Skeletal muscle tissue (tissue), 4 donors: ENCODE results near the gene METTL1. TPM values are rescaled to one million over a fixed set of nuclear protein-coding genes. Genes with fewer than 3 reads are reported as not detected.
"Not testable (repeated sequence)": the region's sequence is repeated elsewhere in the genome, so short reads cannot be mapped to it uniquely, and the experiment has no call there.

Experiments
- H3K27ac ChIP-seq: one replicate; pipeline ENCODE4 v1.7.0; 2013; ENCODE audit warnings: mild to moderate bottlenecking, low read depth, low read length, inconsistent platforms
- H3K27me3 ChIP-seq, 3 donors: one replicate each; pipeline ENCODE4 v1.7.0; 2013; ENCODE audit warnings: low read length in 3 of 3; ENCODE audit not compliant: control insufficient read depth in 3 of 3, insufficient read depth in 3 of 3
- H3K36me3 ChIP-seq, 3 donors: one replicate each; pipeline ENCODE4 v1.7.0; 2013; ENCODE audit warnings: low read length in 3 of 3; ENCODE audit not compliant: control insufficient read depth in 3 of 3, insufficient read depth in 3 of 3
- H3K4me1 ChIP-seq, 3 donors: one replicate each; pipeline ENCODE4 v1.7.0; 2013; ENCODE audit warnings: low read length in 3 of 3, mild to moderate bottlenecking in 3 of 3; ENCODE audit not compliant: control insufficient read depth in 3 of 3, insufficient read depth in 3 of 3
- H3K4me3 ChIP-seq, 3 donors: one replicate each; pipeline ENCODE4 v1.7.0; 2013; ENCODE audit warnings: low read length in 3 of 3
- H3K9ac ChIP-seq, 3 donors: one replicate each; pipeline ENCODE4 v1.7.0; 2013; ENCODE audit warnings: low read length in 3 of 3, mild to moderate bottlenecking in 3 of 3, moderate library complexity in 2 of 3, low read depth in 1 of 3
- H3K9me3 ChIP-seq, 3 donors: one replicate each; pipeline ENCODE4 v1.7.0; 2013; ENCODE audit warnings: low read length in 3 of 3; ENCODE audit not compliant: control insufficient read depth in 3 of 3
- total RNA-seq: library from RNA; depleted of rRNA; stranded (reverse); fragments of >200 nt; gene quantifications from one replicate; pipeline ENCODE4 v1.2.3, GENCODE V29; 2014
- donor health status: Osteomylitis.

Gene METTL1
- 5.7 TPM for total RNA-seq

DNA sequence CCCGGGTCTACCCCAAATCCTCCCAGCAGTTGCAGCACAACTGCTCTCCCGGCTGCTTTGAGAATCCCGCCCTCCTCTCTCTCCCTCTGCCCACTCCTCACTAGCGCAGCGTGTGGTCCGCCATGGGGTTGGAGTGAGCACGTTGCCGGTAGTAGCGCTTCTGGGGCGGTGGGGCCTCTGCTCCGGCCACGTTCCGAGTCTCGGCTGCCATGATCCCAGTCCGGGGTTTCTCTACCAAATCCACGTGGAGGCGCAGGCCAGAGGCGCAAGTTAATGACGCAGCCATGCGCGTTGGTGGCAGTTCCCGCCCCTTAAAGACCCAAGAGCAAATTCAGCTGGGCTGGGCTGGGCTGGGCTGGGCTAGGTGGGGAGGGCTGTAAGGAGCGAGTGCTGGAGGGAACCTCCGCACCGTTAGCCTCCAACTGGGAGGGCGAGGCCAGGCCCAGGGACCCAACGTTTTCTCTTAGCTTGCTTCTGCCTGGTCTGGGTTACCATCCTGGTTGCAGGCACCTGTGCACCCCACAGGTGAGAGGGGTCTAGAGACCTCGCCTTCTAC is at the start of gene METTL1:
TSS of gene METTL1 (minus strand) at position 233 of the 556 bp plus-strand sequence. CDS start at position 211, 22 bp downstream.
- Histone ChIP-seq H3K4me1 (peaks cover 20 to 31% (median 24%) of the 10 kb centered on the region in 3 donors), H3K9ac (peak within 1 kb of the TSS; percentile 85 to 94 (median 92)), H3K27ac (peak within 1 kb of the TSS; percentile 79), H3K4me3 (peak within 1 kb of the TSS; percentile 89 to 99 (median 98)), H3K9me3 (no peaks in the 10 kb centered on the region), H3K27me3 (peaks cover 5 to 8% (median 6%) of the 10 kb centered on the region in 3 donors), H3K36me3 (peaks cover 25 to 39% (median 27%) of the 10 kb centered on the region in 3 donors)

DNA sequence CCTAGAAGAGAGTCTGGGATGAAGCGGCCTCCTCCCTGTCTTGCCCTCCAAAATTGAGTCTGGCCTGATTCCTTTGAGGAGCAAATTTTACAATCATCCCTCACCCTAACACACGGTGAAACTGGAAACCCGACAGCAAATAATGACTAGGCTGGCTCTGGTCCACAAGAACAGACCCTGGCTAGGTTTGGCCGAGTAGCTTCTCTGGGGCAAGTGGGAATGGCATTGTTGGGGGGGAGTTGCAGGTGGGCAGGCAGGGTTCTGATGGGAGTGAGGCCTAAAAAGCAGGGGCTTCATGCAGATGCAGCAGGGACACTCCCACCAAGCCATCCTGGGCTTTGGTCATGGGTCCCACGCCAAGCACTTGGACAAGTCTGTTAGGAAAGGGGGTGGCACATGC is 49.1 kb upstream of the METTL1 start:
- not testable (repeated sequence) for H3K9ac ChIP-seq, H3K27ac ChIP-seq, H3K27me3 ChIP-seq, H3K4me3 ChIP-seq, H3K9me3 ChIP-seq
- Histone ChIP-seq H3K4me1 (peaks cover 23 to 36% (median 32%) of the 10 kb centered on the region in 3 donors), H3K36me3 (peaks cover 59 to 73% (median 59%) of the 10 kb centered on the region in 3 donors)

DNA sequence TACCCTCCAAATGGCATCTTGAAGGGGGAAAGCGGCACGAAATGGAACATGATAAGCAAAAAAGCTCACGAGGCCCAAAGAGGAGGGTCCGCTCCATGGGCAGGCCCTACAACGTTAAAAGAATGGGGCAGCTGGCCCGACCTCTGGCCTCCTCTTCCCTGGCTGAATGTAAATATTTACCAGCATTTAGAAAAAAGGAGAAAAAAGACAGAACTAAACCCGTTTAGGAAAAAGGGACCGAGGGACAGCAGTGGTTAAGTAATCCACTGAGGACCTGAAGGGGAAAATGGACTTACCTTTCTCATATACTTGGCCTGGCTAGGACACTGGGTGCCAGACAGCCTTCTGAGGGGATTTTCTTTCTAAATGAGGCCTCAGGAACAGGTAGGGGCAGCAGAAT is 48.2 kb upstream of the METTL1 start:
- not testable (repeated sequence) for H3K27me3 ChIP-seq

DNA sequence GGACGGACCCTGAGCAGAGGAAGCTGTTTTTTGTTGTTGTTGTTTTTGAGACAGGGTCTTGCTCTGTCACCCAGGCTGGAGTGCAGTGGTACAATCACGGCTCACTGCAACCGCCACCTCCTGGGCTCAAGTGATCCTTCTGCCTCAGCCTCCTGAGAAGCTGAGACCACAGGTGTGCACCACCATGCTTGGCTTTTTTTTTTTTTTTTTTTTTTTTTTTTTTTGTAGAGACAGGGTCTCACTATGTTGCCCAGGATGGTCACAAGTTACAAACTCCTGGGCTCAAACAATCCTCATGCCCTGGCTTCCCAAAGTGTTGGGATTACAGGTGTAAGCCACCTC is 46.1 kb upstream of the METTL1 start:
- not testable (repeated sequence) for H3K27ac ChIP-seq, H3K4me3 ChIP-seq, H3K27me3 ChIP-seq, H3K9me3 ChIP-seq, H3K9ac ChIP-seq
- Histone ChIP-seq H3K4me1 (peaks cover 25 to 42% (median 40%) of the 10 kb centered on the region in 3 donors), H3K36me3 (peaks cover 42 to 47% (median 43%) of the 10 kb centered on the region in 3 donors)

More for the DNA sequence above, 48.2 kb upstream of the METTL1 start:
- H3K4me3 ChIP-seq, H3K9ac ChIP-seq, H3K9me3 ChIP-seq, H3K27ac ChIP-seq: not testable (repeated sequence)
- Histone ChIP-seq H3K4me1 (peaks cover 29 to 43% (median 38%) of the 10 kb centered on the region in 3 donors), H3K36me3 (peaks cover 56 to 64% (median 56%) of the 10 kb centered on the region in 3 donors)

DNA sequence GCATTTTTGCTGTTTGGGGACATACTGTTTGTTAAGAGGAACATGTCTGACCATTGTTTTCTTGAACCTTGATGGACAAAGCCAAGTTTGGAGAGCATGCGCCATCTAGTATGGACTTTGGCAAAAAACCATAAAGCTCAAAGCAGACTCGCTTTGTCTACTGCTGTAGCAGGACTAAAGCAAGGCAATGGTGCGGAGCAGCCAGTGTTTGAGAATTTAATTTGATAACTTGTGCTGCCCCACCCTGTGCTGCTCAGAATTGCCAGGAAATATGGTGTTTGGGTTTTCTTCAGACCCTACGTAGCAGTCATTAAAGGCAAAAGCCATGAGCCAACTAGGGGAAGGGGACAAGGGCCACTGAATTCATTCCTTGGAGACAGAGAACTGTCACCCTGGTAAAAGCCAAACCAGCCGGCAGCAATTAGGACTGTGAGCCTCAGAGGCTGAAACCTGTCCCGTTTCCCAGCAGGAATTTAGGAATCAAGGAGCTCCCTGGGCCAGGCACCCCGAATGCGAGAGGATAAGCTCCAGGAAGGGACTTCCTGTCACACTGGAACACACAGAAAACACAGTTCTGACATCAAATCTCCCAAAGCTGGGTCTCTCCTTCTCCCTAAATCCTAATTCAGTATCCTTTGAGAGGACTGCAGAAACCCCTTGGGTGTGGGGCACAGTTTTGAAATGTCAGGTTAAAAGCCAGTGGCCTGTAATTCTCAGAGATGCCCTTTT is 45.5 kb upstream of the METTL1 start:
- Histone ChIP-seq H3K27ac (peak overlapping the region; percentile 37), H3K27me3 (no peaks in the 10 kb centered on the region), H3K36me3 (peaks cover 42 to 47% (median 42%) of the 10 kb centered on the region in 3 donors), H3K4me1 (peaks cover 20 to 38% (median 36%) of the 10 kb centered on the region in 3 donors), H3K9ac (no peak overlapping the region), H3K4me3 (no peak overlapping the region), H3K9me3 (no peaks in the 10 kb centered on the region)

DNA sequence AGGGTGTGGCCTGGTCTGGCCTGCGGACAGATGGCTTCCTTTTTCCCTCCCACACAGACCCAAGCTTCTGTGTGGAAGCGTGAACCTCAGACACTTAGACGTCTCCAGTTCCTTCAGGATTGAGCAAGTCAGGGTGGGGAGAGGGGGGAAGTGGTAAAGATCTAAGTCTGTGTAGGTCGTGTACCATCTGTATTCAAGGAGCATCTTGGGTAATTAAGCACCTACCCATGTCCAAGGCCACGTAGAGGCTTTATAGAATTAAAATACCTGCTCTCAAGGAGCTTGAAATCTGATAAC is 44.9 kb upstream of the METTL1 start:
- Histone ChIP-seq H3K9me3 (no peaks in the 10 kb centered on the region), H3K27me3 (no peaks in the 10 kb centered on the region), H3K27ac (peak overlapping the region; percentile 2), H3K36me3 (peaks cover 40 to 46% (median 41%) of the 10 kb centered on the region in 3 donors), H3K4me3 (no peak overlapping the region), H3K4me1 (peaks cover 18 to 36% (median 36%) of the 10 kb centered on the region in 3 donors), H3K9ac (no peak overlapping the region)

DNA sequence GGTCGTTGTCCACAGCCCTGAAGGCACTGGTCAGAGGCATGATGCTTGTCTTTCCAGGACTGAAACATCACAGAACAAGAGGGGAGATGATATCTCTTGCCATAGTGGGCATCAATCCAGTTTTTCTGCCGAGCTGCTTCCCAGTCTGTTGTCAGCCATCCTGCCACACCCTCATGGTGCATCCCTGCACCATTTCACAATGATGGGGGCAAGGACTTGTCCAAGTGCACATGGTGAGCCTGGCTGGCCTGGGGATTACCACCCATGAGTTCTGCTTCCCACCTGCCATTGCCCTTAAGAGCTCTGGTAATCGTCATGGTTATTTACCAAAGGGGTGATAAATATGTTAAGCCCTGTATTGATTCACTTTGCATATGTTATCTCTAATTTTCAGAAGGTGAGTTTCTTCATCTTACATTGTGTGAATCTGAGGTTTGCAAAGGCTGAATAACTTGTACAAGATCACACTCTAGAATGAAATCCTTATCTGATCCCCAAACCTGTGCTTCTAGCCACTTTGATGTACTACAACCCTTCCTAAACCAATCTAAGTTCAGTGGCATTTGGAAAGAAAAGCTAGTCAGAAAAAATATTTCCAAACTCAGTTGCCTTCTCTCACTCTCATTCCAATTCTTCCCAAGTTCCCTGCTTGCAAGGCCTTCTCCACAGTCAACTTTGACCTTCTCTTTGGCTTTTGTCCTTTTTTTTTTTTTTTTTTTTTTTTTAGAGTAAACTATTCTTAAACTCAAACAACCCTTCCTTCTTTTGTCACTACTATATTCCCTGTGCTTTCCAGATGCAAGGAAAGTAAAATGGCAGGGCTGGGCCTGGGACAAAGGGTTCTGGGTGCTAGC is 44.3 kb upstream of the METTL1 start:
- H3K36me3 ChIP-seq = peaks cover 39 to 46% (median 41%) of the 10 kb centered on the region in 3 donors
- H3K27ac ChIP-seq = peak overlapping the region; percentile 2
- H3K4me1 ChIP-seq = peaks cover 18 to 36% (median 36%) of the 10 kb centered on the region in 3 donors
- H3K4me3 ChIP-seq = no peak overlapping the region
- no peaks in the 10 kb centered on the region for H3K9me3 ChIP-seq
- H3K27me3 ChIP-seq = no peaks in the 10 kb centered on the region
- peak overlapping the region in 1 of 3 donors; percentile 45 for H3K9ac ChIP-seq

DNA sequence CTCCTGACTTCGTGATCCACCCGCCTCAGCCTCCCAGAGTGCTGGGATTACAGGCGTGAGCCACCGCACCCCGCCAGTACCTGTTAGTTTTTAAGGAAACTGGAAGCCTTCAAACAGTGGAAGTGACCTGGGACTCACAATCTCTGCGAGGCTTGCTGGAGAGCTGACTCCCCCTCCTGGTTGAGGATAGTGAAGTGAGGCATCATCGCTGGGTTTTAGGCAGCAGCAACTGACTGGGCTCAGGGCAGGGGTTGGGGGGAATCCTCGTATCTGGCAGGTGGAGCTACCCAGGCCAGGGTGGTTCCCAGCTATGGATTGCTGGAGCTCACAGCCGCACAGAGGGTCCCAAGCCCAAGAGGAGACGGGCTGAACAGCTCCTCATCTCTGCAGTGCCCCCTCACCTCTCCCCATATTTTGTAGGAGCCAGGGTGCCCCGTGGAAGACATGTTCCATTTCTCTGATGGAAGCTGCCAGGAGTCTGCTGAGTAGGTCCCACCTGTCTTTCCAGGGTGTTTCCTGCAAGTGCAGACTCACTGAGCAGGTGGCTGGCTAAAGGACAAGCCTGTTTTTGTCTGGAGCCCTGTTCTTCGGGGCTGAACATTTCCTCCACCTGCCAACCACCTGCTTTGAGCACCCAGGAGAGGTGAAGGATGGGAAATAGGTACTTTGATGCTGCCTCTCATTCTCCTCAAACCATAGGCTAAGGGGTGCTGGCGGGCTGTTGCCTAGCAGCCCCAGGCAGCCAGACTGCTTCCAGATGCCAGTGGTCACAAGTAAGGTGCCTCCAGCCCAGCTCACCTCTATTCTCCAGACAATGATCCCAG is 43.5 kb upstream of the METTL1 start:
- peaks cover 44 to 48% (median 47%) of the 10 kb centered on the region in 3 donors for H3K36me3 ChIP-seq
- no peaks in the 10 kb centered on the region for H3K9me3 ChIP-seq
- peaks cover 18 to 36% (median 36%) of the 10 kb centered on the region in 3 donors for H3K4me1 ChIP-seq
- no peak overlapping the region for H3K27ac ChIP-seq
- no peak overlapping the region for H3K4me3 ChIP-seq
- H3K27me3 ChIP-seq = no peaks in the 10 kb centered on the region
- peak overlapping the region in 1 of 3 donors; percentile 45 for H3K9ac ChIP-seq

DNA sequence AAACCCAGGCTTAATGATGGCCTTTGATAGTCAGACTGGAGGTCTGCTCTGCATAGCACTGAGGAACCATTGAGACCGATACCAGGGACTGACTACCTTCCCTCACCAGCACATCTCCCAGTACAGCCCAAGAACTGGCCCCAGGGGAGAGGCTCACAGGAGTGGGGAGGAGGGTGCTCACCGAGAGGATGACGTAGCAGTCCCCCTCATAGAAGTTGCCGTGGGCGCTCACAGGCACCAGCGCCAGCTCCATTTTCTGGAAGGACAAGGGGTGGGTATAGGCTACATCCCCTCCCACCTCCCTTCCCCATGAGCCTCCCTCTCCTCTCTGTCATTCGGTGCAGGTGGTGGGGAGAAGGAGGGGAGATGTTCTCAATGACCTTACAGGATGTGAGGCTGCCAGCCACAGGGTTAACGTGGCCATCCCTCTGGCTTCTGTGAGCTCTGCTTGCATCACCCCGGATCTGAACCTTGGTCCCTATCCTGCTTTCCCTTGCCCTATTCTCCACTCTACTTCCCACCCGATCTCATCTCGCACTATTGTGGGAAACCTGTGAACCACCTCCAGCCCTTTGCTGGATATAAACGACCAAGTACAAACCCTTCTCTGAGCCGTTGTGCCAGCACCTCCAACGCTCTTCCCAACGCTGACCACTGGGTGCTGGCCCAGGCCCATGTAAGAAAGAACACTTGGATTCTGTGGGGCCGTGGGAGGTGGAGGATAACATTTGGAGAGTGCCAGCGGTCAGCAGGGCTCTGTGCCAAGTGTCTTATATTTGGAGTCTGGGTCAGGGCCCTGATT is 42.3 kb upstream of the METTL1 start:
- Histone ChIP-seq H3K36me3 (peaks cover 52 to 59% (median 53%) of the 10 kb centered on the region in 3 donors), H3K27ac (no peak overlapping the region), H3K4me1 (peaks cover 18 to 36% (median 34%) of the 10 kb centered on the region in 3 donors)

More for the DNA sequence above, 42.3 kb upstream of the METTL1 start:
- H3K27me3 ChIP-seq = no peaks in the 10 kb centered on the region
- H3K9ac ChIP-seq = peak overlapping the region in 1 of 3 donors; percentile 16
- H3K9me3 ChIP-seq = no peaks in the 10 kb centered on the region
- H3K4me3 ChIP-seq = no peak overlapping the region
